NCI-H1694 treated with DMSO at 0.1 percent for 48 hours (cell line): ENCODE results near the gene NUP214.
"Not testable (repeated sequence)": the region's sequence is repeated elsewhere in the genome, so short reads cannot be mapped to it uniquely, and the experiment has no call there.

ENCODE experiments used
- DNase-seq: peaks from one replicate; lab custom pipeline; 2025; lab: John Stamatoyannopoulos, UW

Gene NUP214

GRCh38 chr9:131096269-131097125 is 28.9 kb upstream of the NUP214 start, which contains the start of gene AIF1L:
Gene AIF1L, plus strand, starts transcription at chr9:131096531. Its CDS starts 99 bp downstream, at chr9:131096630.
- DNase-seq = no peak

- DNase-seq = no peak
Observed at GRCh38 chr9:131097126-131097947, 28.0 kb upstream of the NUP214 start.

- no peak for DNase-seq
Observed at GRCh38 chr9:131097948-131098278, 27.5 kb upstream of the NUP214 start.

DNA sequence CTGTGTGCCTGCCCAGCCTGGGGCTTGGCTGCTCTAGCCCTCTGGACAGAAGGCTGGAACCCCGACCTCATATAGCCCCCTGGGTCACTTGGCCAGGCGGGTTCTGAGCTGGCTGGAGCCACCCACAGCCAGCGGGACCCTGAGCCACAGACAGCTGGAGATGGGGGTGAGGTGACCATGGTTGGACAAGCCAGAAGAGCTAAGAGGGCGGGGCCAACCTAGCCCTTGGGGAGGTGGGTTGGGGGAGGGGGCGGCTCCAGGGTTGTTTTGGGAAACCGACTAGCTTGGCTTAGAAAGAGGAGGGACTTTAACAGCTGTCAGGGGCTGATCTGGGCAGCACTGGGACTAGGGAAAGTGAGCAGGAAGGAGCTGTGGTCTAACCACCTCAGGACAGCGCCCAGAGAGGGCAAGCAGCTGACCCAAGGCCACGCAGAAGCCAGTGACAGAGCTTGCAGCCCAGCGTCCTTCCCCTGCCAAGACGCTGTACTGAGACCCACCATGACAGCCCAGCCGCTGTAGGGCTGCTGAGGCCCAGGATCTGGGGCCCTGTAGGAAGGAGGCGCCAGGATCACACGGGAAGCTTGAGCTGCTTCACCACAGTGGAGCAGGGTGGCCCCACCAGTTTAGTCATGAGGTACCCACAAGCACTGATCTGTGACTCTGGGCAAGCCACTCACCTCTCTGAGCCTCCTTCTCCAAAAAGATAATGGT is 26.8 kb upstream of the NUP214 start:
- no peak for DNase-seq

DNA sequence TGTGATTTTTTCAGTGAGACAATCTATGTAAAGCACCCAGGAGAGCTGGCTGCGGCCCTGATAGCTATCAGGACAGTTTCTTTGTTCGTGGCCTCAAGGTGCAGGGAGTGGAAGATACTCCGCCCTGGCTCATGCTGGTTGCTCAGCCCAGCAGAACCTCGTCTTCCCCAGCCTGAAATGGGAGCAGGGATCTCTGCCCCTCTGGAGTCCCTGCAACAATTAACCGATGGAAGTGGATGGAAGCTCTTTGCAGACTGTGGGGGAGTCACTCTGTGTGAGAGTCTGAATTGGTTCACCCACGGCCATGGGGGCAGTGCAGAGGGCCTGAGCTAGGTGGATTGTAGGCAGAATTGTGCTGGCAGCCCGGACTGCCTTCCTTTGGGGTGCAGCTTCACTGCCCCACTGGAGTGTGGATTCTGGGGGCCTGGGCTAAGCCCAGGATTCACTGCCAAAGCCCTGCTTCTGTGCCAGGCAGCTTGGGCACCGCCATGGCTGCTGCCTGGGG is 26.2 kb upstream of the NUP214 start:
- no peak for DNase-seq

DNA sequence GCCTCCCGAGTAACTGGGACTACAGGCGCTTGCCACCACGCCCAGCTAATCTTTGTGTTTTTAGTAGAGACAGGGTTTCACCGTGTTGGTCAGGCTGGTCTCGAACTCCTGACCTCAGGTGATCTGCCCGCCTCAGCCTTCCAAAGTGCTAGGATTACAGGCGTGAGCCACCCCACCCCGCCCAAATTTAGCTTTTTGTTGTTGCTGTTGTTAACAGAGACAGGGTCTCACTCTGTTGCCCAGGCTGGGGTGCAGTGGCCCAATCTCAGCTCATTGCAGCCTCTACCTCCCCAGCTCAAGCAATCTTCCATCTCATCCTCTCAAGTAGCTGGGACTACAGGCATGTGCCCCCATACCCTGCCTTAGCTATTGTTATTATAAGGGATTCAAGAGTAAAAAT is 25.5 kb upstream of the NUP214 start:
- DNase-seq = not testable (repeated sequence)

- DNase-seq = no peak
Observed at GRCh38 chr9:131100445-131100844, 24.9 kb upstream of the NUP214 start.

DNA sequence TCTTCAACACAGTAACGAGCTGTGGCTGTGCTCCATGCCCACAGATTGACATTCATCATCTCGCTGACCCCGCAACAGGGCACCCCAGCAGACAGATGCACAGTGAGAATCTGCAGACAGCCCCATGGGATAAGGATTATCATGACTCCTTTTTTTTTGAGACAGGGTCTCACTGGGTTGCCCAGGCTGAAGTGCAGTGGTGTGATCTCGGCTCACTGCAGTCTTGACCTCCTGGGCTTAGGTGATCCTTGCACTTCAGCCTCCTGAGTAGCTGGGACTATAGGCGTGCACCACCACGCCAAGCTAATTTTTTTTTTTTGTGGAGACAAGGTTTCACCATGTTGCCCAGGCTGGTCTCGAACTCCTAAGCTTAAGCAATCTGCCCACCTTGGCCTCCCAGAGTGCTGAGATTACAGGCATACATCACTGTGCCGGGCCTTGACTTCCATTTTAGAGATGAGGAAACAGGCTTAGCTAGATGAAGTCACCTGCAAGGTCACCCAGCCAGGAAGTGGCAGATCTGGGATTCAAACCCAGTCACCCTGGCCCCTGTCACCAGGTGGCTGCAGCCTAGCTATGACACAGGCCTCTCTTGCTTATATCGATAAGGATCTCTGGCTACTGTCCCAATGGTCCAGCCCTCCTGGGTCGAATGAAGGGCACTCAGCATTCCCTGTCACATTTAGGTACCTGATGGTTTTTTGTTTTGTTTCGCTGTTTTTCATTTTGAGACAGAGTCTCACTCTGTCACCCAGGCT is 24.0 kb upstream of the NUP214 start:
- no peak for DNase-seq

DNA sequence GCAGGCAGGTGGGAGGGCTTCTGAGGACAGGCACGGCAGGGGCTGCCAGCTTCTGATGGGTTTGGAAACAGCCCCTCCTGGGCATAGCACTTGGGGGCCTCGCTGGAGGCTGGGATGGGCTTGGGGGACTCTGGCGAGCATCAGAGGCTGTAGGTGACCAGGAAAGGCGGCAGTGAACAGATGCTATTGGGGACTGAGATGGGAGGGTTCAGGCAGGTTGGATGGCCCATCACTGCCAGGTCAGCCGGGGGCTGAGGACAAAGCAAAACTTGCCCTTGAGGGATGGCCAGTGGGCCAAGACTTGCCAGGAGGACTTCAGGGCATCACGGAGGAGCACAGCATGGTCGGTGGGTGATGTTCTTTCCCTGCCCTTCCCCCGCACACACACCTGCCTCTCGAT is 22.4 kb upstream of the NUP214 start:
- no peak for DNase-seq

DNA sequence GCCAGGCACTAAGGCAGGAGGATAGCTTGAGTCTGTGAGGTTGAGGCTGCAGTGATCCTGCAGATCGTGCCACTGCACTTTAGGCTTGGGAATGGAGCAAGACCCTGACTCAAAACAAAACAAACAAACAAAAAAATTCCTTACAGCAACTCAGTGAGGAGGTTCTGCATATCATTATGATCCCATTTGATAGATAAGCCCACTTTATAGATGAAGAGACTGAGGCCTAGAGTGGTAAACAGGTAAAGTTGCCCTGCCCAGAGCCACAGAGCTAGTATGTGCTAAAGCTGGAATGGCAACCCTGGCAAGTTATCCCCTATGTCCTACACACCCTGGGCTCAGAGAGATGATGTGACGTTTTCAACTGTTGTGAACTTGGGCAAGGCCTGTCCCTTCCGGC is 21.9 kb upstream of the NUP214 start:
- DNase-seq = no peak

- no peak for DNase-seq
Observed at GRCh38 chr9:131104016-131104740, 21.2 kb upstream of the NUP214 start.

- no peak for DNase-seq
Observed at GRCh38 chr9:131105952-131106351, 19.4 kb upstream of the NUP214 start.

DNA sequence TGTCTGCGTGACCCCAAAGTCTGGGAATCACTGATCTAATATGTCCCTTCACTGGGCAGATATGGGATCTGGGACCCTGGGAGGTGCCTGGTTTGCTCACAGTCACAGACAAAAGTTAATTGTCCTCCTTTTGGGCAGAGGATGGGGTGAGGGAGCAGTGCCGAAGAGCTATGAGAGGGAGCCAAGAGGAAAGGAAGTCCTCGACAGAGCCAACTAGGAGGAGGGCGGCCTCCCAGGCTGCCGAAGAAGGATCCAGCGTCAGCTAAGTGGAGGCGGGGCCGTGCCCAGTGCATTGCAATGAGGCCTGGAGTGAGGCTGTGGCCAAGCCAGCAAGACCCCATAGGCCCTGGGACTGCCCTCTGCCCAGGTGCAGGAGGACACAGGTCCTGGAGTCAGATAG is 17.6 kb upstream of the NUP214 start:
- no peak for DNase-seq

- DNase-seq = no peak
Observed at GRCh38 chr9:131111186-131111853, 14.1 kb upstream of the NUP214 start.

GRCh38 chr9:131111854-131112311 is 13.5 kb upstream of the NUP214 start:
- DNase-seq = no peak

- DNase-seq = no peak
Observed at GRCh38 chr9:131112374-131113154, 12.8 kb upstream of the NUP214 start.

DNA sequence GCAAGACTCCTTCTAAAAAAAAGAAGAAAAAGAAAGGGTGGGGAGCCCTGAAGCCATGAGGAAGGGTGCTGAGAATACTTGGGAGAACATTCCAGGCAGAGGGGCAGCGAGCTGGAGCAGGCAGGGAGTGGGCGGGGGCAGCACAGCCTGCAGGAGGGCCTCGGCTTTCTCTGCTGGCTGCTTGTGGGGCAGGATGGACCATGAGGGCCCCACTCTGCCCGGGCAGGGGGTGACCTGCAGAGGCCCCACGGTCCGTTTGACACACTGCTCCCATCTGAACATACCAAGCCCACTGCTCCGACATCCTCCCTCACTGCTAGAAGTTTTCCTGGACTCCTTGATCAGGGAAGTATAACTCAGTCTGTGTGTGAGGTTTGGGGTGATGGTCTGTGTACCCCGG is 11.7 kb upstream of the NUP214 start:
- no peak for DNase-seq

DNA sequence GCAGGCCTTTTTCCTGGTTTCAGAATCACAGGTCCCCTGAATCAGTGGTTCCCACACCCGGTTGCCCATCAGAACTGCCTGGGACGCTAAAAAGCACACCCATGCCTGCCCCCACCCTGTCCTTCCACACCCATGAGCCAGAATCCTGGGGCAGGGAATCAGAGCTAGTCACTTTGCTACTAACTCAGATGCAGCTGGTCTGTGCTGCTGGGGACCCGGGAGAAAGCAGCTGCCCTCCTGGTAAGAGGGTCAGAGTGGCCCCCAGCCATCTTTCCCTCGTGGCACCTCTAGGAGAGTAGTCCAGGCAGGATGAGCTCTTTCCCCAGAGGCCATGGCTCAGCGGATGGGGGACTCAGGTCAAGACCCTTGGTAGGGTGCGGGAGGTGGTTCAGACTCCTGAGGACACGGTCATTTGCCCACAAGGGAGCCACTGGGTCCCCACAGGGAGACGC is 11.3 kb upstream of the NUP214 start:
- DNase-seq = no peak

- not testable (repeated sequence) for DNase-seq
Observed at GRCh38 chr9:131115360-131115742, 10.0 kb upstream of the NUP214 start.
